GM12875 (cell line): ENCODE data around the gene TM7SF2.

ENCODE experiments used
- H3K4me3 ChIP-seq: one replicate; pipeline ENCODE4 v1.5.1; 2011; ENCODE audit warnings: low read depth, low read length, control low read depth
- CTCF ChIP-seq: IDR thresholded peaks from 2 replicates; pipeline ENCODE4 v1.5.1; 2011; ENCODE audit warnings: low read depth, mild to moderate bottlenecking, control low read depth, inconsistent platforms, low read length, moderate library complexity, borderline replicate concordance; ENCODE audit not compliant: insufficient read depth

Gene TM7SF2

GRCh38 chr11:65120831-65121230 is 9.2 kb downstream of the TM7SF2 start:
- H3K4me3 ChIP-seq: peak overlapping the region; percentile 88
- TF ChIP-seq CTCF: no peak

GRCh38 chr11:65121447-65121864 is 9.8 kb downstream of the TM7SF2 start:
- TF ChIP-seq CTCF: no peak
- H3K4me3 ChIP-seq: peak overlapping the region; percentile 88

- H3K4me3 ChIP-seq: peak within 1 kb of the TSS; percentile 88
- no peak for TF ChIP-seq CTCF
Observed at GRCh38 chr11:65121865-65122696, 10.4 kb downstream of the TM7SF2 start, which contains the start of the genes FAU and MRPL49. Gene FAU (minus strand): TSS chr11:65122134. CDS start chr11:65121813, 321 bp downstream. Gene MRPL49 (plus strand): TSS chr11:65122321. CDS start chr11:65122347, 26 bp downstream.

- no peak overlapping the region for H3K4me3 ChIP-seq
- TF ChIP-seq CTCF: no peak
Observed at GRCh38 chr11:65124480-65125196, 13.0 kb downstream of the TM7SF2 start.

- no peak overlapping the region for H3K4me3 ChIP-seq
- TF ChIP-seq CTCF: no peak
Observed at GRCh38 chr11:65125197-65126056, 13.8 kb downstream of the TM7SF2 start.

GRCh38 chr11:65126624-65127274 is 15.1 kb downstream of the TM7SF2 start:
- no peak overlapping the region for H3K4me3 ChIP-seq
- no peak for TF ChIP-seq CTCF
